KOPT-K1 (cell line): Measurements from ENCODE around the gene CRTC1.
A peak's percentile ranks its signal among the peaks of the same experiment; 100 is the strongest.

Source experiments
- H3K27ac ChIP-seq: fragments of 200-600 bp; sonication (generic); 2 replicates; pipeline ENCODE4 v1.5.1; 2016; ENCODE audit warnings: antibody characterized with exemption, mild to moderate bottlenecking, low read depth, low read length; ENCODE audit not compliant: poor library complexity, severe bottlenecking
- H3K36me3 ChIP-seq: fragments of 200-600 bp; sonication (generic); 2 replicates; pipeline ENCODE4 v1.5.1; 2017; ENCODE audit warnings: antibody characterized with exemption, mild to moderate bottlenecking, low read length, moderate library complexity; ENCODE audit not compliant: insufficient read depth
- H3K9me3 ChIP-seq: fragments of 200-600 bp; sonication (generic); 2 replicates; pipeline ENCODE4 v1.5.1; 2017; ENCODE audit warnings: antibody characterized with exemption, low read length, mild to moderate bottlenecking; ENCODE audit not compliant: insufficient read depth, poor library complexity, severe bottlenecking

Gene CRTC1

GRCh38 chr19:18831524-18832305 is 148.2 kb downstream of the CRTC1 start, which contains the start of gene UPF1:
UPF1 (plus strand) TSS chr19:18831959; CDS start chr19:18832210, 251 bp downstream.
- H3K27ac ChIP-seq, result peak within 1 kb of the TSS; percentile 86
- H3K36me3 ChIP-seq, result peaks cover 37% of the 10 kb centered on the region
- H3K9me3 ChIP-seq, result peaks cover 7% of the 10 kb centered on the region
